T-helper 1 cell treated with Interleukin-12 subunit alpha and Interleukin-12 subunit beta and Interleukin-4 antibody, amounts not matched to agents 30 μg/mL and 1 μg/mL, for 36 hours (primary cell): Measurements from ENCODE around the gene FLRT3.

ENCODE experiments used
- H3K27ac Mint-ChIP-seq: one replicate; pipeline ENCODE4 v1.8.0; 2021; ENCODE audit warnings: mild to moderate bottlenecking, mixed read lengths
- H3K27me3 Mint-ChIP-seq: one replicate; pipeline ENCODE4 v1.8.0; 2021; ENCODE audit warnings: low read depth, mixed read lengths
- H3K36me3 Mint-ChIP-seq: one replicate; pipeline ENCODE4 v1.8.0; 2021; ENCODE audit warnings: low read depth, mixed read lengths
- H3K4me1 Mint-ChIP-seq: one replicate; pipeline ENCODE4 v1.8.0; 2021; ENCODE audit warnings: low read depth, mixed read lengths
- H3K4me3 Mint-ChIP-seq: one replicate; pipeline ENCODE4 v1.8.0; 2021; ENCODE audit warnings: mild to moderate bottlenecking, moderate library complexity, mixed read lengths
- H3K9me3 Mint-ChIP-seq: one replicate; pipeline ENCODE4 v1.8.0; 2021; ENCODE audit warnings: mixed read lengths

Gene FLRT3

GRCh38 chr20:14341801-14342200 is 4.4 kb upstream of the FLRT3 start:
- Mint-ChIP-seq H3K27ac (no peak overlapping the region), H3K4me3 (no peak overlapping the region), H3K27me3 (no peaks in the 10 kb centered on the region), H3K9me3 (peaks cover 2% of the 10 kb centered on the region), H3K36me3 (no peaks in the 10 kb centered on the region), H3K4me1 (no peaks in the 10 kb centered on the region)

GRCh38 chr20:14336686-14337085 is 726 bp downstream of the FLRT3 start:
- Mint-ChIP-seq H3K4me3 (no peak overlapping the region), H3K27ac (no peak overlapping the region), H3K36me3 (no peaks in the 10 kb centered on the region), H3K27me3 (no peaks in the 10 kb centered on the region), H3K4me1 (no peaks in the 10 kb centered on the region), H3K9me3 (no peaks in the 10 kb centered on the region)

GRCh38 chr20:14335052-14335451 is 2.4 kb downstream of the FLRT3 start:
- H3K27ac Mint-ChIP-seq: no peak overlapping the region

GRCh38 chr20:14334306-14334930 is 3.0 kb downstream of the FLRT3 start:
- H3K36me3 Mint-ChIP-seq: no peaks in the 10 kb centered on the region

More at GRCh38 chr20:14335052-14335451, 2.4 kb downstream of the FLRT3 start:
- Mint-ChIP-seq H3K36me3 (no peaks in the 10 kb centered on the region), H3K4me1 (no peaks in the 10 kb centered on the region), H3K27me3 (no peaks in the 10 kb centered on the region), H3K9me3 (no peaks in the 10 kb centered on the region), H3K4me3 (no peak overlapping the region)

GRCh38 chr20:14333721-14334120 is 3.7 kb downstream of the FLRT3 start:
- no peak overlapping the region for H3K27ac Mint-ChIP-seq
- H3K4me1 Mint-ChIP-seq: no peaks in the 10 kb centered on the region
- no peaks in the 10 kb centered on the region for H3K36me3 Mint-ChIP-seq
- no peak overlapping the region for H3K4me3 Mint-ChIP-seq
- H3K9me3 Mint-ChIP-seq: no peaks in the 10 kb centered on the region
- no peaks in the 10 kb centered on the region for H3K27me3 Mint-ChIP-seq

More at GRCh38 chr20:14334306-14334930, 3.0 kb downstream of the FLRT3 start:
- Mint-ChIP-seq H3K9me3 (no peaks in the 10 kb centered on the region), H3K27me3 (no peaks in the 10 kb centered on the region), H3K27ac (no peak overlapping the region), H3K4me1 (no peaks in the 10 kb centered on the region), H3K4me3 (no peak overlapping the region)

GRCh38 chr20:14332866-14333265 is 4.5 kb downstream of the FLRT3 start:
- Mint-ChIP-seq H3K36me3 (no peaks in the 10 kb centered on the region), H3K27ac (no peak overlapping the region), H3K27me3 (no peaks in the 10 kb centered on the region), H3K4me3 (no peak overlapping the region), H3K9me3 (no peaks in the 10 kb centered on the region), H3K4me1 (no peaks in the 10 kb centered on the region)

- Mint-ChIP-seq H3K9me3 (no peaks in the 10 kb centered on the region), H3K36me3 (no peaks in the 10 kb centered on the region), H3K27me3 (no peaks in the 10 kb centered on the region), H3K27ac (no peak overlapping the region), H3K4me1 (no peaks in the 10 kb centered on the region), H3K4me3 (no peak overlapping the region)
Observed at GRCh38 chr20:14331646-14332045, 5.8 kb downstream of the FLRT3 start.

GRCh38 chr20:14319704-14320103 is 17.7 kb downstream of the FLRT3 start:
- no peaks in the 10 kb centered on the region for H3K4me1 Mint-ChIP-seq
- H3K36me3 Mint-ChIP-seq: no peaks in the 10 kb centered on the region
- peaks cover 28% of the 10 kb centered on the region for H3K9me3 Mint-ChIP-seq
- no peak overlapping the region for H3K27ac Mint-ChIP-seq
- no peaks in the 10 kb centered on the region for H3K27me3 Mint-ChIP-seq
- no peak overlapping the region for H3K4me3 Mint-ChIP-seq

- H3K27me3 Mint-ChIP-seq: no peaks in the 10 kb centered on the region
- H3K36me3 Mint-ChIP-seq: no peaks in the 10 kb centered on the region
- H3K27ac Mint-ChIP-seq: no peak overlapping the region
- no peak overlapping the region for H3K4me3 Mint-ChIP-seq
- H3K4me1 Mint-ChIP-seq: no peaks in the 10 kb centered on the region
- H3K9me3 Mint-ChIP-seq: peaks cover 4% of the 10 kb centered on the region
Observed at GRCh38 chr20:14313341-14314020, 23.9 kb downstream of the FLRT3 start.

- Mint-ChIP-seq H3K36me3 (no peaks in the 10 kb centered on the region), H3K27me3 (no peaks in the 10 kb centered on the region), H3K27ac (no peak overlapping the region), H3K4me3 (no peak overlapping the region), H3K9me3 (peaks cover 3% of the 10 kb centered on the region), H3K4me1 (no peaks in the 10 kb centered on the region)
Observed at GRCh38 chr20:14312001-14312400, 25.4 kb downstream of the FLRT3 start.

GRCh38 chr20:14310977-14311627 is 26.3 kb downstream of the FLRT3 start:
- Mint-ChIP-seq H3K36me3 (no peaks in the 10 kb centered on the region), H3K27ac (no peak overlapping the region), H3K27me3 (no peaks in the 10 kb centered on the region), H3K4me3 (no peak overlapping the region), H3K9me3 (no peaks in the 10 kb centered on the region), H3K4me1 (no peaks in the 10 kb centered on the region)

GRCh38 chr20:14307956-14308355 is 29.5 kb downstream of the FLRT3 start:
- no peak overlapping the region for H3K4me3 Mint-ChIP-seq
- no peaks in the 10 kb centered on the region for H3K36me3 Mint-ChIP-seq
- no peak overlapping the region for H3K27ac Mint-ChIP-seq
- no peaks in the 10 kb centered on the region for H3K4me1 Mint-ChIP-seq
- no peaks in the 10 kb centered on the region for H3K27me3 Mint-ChIP-seq
- H3K9me3 Mint-ChIP-seq: peaks cover 10% of the 10 kb centered on the region

GRCh38 chr20:14304472-14304871 is 32.9 kb downstream of the FLRT3 start:
- peaks cover 18% of the 10 kb centered on the region for H3K9me3 Mint-ChIP-seq
- H3K4me1 Mint-ChIP-seq: no peaks in the 10 kb centered on the region
- no peak overlapping the region for H3K27ac Mint-ChIP-seq
- no peaks in the 10 kb centered on the region for H3K36me3 Mint-ChIP-seq
- no peaks in the 10 kb centered on the region for H3K27me3 Mint-ChIP-seq
- H3K4me3 Mint-ChIP-seq: no peak overlapping the region

GRCh38 chr20:14303651-14304050 is 33.8 kb downstream of the FLRT3 start:
- Mint-ChIP-seq H3K27me3 (no peaks in the 10 kb centered on the region), H3K27ac (no peak overlapping the region), H3K4me3 (no peak overlapping the region), H3K9me3 (peaks cover 19% of the 10 kb centered on the region), H3K4me1 (no peaks in the 10 kb centered on the region), H3K36me3 (no peaks in the 10 kb centered on the region)

GRCh38 chr20:14303106-14303505 is 34.3 kb downstream of the FLRT3 start:
- H3K36me3 Mint-ChIP-seq: no peaks in the 10 kb centered on the region
- H3K27ac Mint-ChIP-seq: no peak overlapping the region
- H3K27me3 Mint-ChIP-seq: no peaks in the 10 kb centered on the region
- no peaks in the 10 kb centered on the region for H3K4me1 Mint-ChIP-seq
- peaks cover 22% of the 10 kb centered on the region for H3K9me3 Mint-ChIP-seq
- no peak overlapping the region for H3K4me3 Mint-ChIP-seq
